Stimulated activated CD8-positive, alpha-beta memory T cell treated with anti-CD3 and anti-CD28 coated beads, Interleukin-7, amount 100 ng/mL, for 1 hour (primary cell): ENCODE data around the gene CLCNKA.
A peak's percentile ranks its signal among the peaks of the same experiment; 100 is the strongest.
"Not testable (repeated sequence)": the region's sequence is repeated elsewhere in the genome, so short reads cannot be mapped to it uniquely, and the experiment has no call there.

Source experiments
- DNase-seq, 2 donors: peaks; one replicate each; pipeline ENCODE4 v3.0.0-alpha.2; 2020; ENCODE audit warnings: low read depth in 2 of 2

The CLCNKA gene

GRCh38 chr1:15997637-15998280 lies 24.1 kb upstream of the CLCNKA start:
- no peak for DNase-seq

- DNase-seq = no peak
Observed at GRCh38 chr1:15998929-15999328, 22.9 kb upstream of the CLCNKA start.

- DNase-seq = not testable (repeated sequence)
Observed at GRCh38 chr1:16001274-16001673, 20.6 kb upstream of the CLCNKA start.

GRCh38 chr1:16005597-16005996 lies 16.2 kb upstream of the CLCNKA start:
- no peak for DNase-seq

- no peak for DNase-seq
Observed at GRCh38 chr1:16006010-16006409, 15.8 kb upstream of the CLCNKA start.

- no peak for DNase-seq
Observed at GRCh38 chr1:16006552-16007485, 15.0 kb upstream of the CLCNKA start.

- DNase-seq = no peak
Observed at GRCh38 chr1:16007671-16008341, 14.0 kb upstream of the CLCNKA start.

- peak; percentile 52 to 68 for DNase-seq
Observed at GRCh38 chr1:16009030-16009460, 12.8 kb upstream of the CLCNKA start.

- no peak for DNase-seq
Observed at GRCh38 chr1:16009678-16010077, 12.2 kb upstream of the CLCNKA start.

- no peak for DNase-seq
Observed at GRCh38 chr1:16010837-16011236, 11.0 kb upstream of the CLCNKA start.

GRCh38 chr1:16011936-16012589 lies 9.8 kb upstream of the CLCNKA start:
- DNase-seq = no peak

GRCh38 chr1:16012590-16013219 lies 9.1 kb upstream of the CLCNKA start:
- DNase-seq = no peak

GRCh38 chr1:16013220-16013907 lies 8.5 kb upstream of the CLCNKA start:
- peak; percentile 20 to 35 for DNase-seq

GRCh38 chr1:16013908-16014258 lies 8.0 kb upstream of the CLCNKA start:
- no peak for DNase-seq

- DNase-seq = no peak
Observed at GRCh38 chr1:16014509-16015482, 7.0 kb upstream of the CLCNKA start.

GRCh38 chr1:16015491-16015890 lies 6.3 kb upstream of the CLCNKA start:
- no peak for DNase-seq

GRCh38 chr1:16015960-16016901 lies 5.6 kb upstream of the CLCNKA start:
- DNase-seq = no peak

- no peak for DNase-seq
Observed at GRCh38 chr1:16017076-16017460, 4.8 kb upstream of the CLCNKA start.
